ENCODE data around the gene LCORL. TPM values are rescaled to one million over a fixed set of nuclear protein-coding genes. Genes with fewer than 3 reads are reported as not detected.

LCORL gene
- total RNA-seq, 1 donor from 2014 or later = 16.5 TPM

GRCh38 chr4:17921451-17921850 lies 100.1 kb downstream of the LCORL start:
- DNase-seq (ENCODE audit: low read depth) = peak; percentile 9
- TF ChIP-seq CTCF (conservative IDR thresholded peaks at IDR 0.05; ENCODE audit: low read depth, low read length) = no peak
- no peak overlapping the region for H3K4me3 ChIP-seq (ENCODE audit: low read depth, low read length)

GRCh38 chr4:17920681-17921080 lies 100.9 kb downstream of the LCORL start:
- no peak for TF ChIP-seq CTCF (conservative IDR thresholded peaks at IDR 0.05; ENCODE audit: low read depth, low read length)
- DNase-seq (ENCODE audit: low read depth) = peak; percentile 13

GRCh38 chr4:17915439-17915838 lies 106.1 kb downstream of the LCORL start:
- DNase-seq (ENCODE audit: low read depth) = no peak
- H3K4me3 ChIP-seq (ENCODE audit: low read depth, low read length) = no peak overlapping the region
- no peak for TF ChIP-seq CTCF (conservative IDR thresholded peaks at IDR 0.05; ENCODE audit: low read depth, low read length)

More at GRCh38 chr4:17920681-17921080, 100.9 kb downstream of the LCORL start:
- H3K4me3 ChIP-seq (ENCODE audit: low read depth, low read length) = no peak overlapping the region

- TF ChIP-seq CTCF (conservative IDR thresholded peaks at IDR 0.05; ENCODE audit: low read depth, low read length) = no peak
- no peak for DNase-seq (ENCODE audit: low read depth)
- no peak overlapping the region for H3K4me3 ChIP-seq (ENCODE audit: low read depth, low read length)
Observed at GRCh38 chr4:17912011-17912410, 109.5 kb downstream of the LCORL start.

DNA sequence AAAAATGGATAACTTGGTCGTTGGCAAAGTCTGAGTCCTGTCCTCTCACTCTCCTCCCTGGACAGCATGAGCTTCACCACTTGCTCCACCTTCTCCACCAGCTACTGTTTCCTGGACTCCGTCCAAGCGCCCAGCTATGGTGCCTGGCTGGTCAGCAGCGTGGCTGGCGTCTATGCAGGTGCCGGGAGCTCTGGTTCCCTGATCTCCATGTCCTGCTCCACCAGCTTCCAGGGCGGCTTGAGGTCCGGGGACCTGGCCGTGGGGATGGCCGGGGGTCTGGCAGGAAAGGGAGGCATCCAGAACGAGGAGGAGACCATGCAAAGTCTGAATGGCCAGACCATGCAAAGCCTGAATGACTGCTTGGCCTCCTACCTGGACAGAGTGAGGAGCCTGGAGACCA lies 109.9 kb downstream of the LCORL start:
- H3K4me3 ChIP-seq (ENCODE audit: low read depth, low read length) = no peak overlapping the region
- TF ChIP-seq CTCF (conservative IDR thresholded peaks at IDR 0.05; ENCODE audit: low read depth, low read length) = no peak
- no peak for DNase-seq (ENCODE audit: low read depth)

- no peak for DNase-seq (ENCODE audit: low read depth)
- no peak for TF ChIP-seq CTCF (conservative IDR thresholded peaks at IDR 0.05; ENCODE audit: low read depth, low read length)
- H3K4me3 ChIP-seq (ENCODE audit: low read depth, low read length) = no peak overlapping the region
Observed at GRCh38 chr4:17898553-17899055, 123.0 kb downstream of the LCORL start.

- DNase-seq (ENCODE audit: low read depth) = no peak
- TF ChIP-seq CTCF (conservative IDR thresholded peaks at IDR 0.05; ENCODE audit: low read depth, low read length) = no peak
- H3K4me3 ChIP-seq (ENCODE audit: low read depth, low read length) = no peak overlapping the region
Observed at GRCh38 chr4:17895481-17895880, 126.1 kb downstream of the LCORL start.
